Measurements from ENCODE around the gene C2orf76.
A peak's percentile ranks its signal among the peaks of the same experiment; 100 is the strongest.
"Not testable (repeated sequence)": the region's sequence is repeated elsewhere in the genome, so short reads cannot be mapped to it uniquely, and the experiment has no call there.

Gene C2orf76

GRCh38 chr2:119377294-119377992 is 10.8 kb upstream of the C2orf76 start:
- Histone ChIP-seq H3K27ac (replicated peaks) (peak overlapping the region; percentile 52), H3K4me3 (replicated peaks; ENCODE audit: insufficient read depth, low read length) (no peak overlapping the region), H3K27me3 (ENCODE audit: insufficient read depth, poor library complexity, severe bottlenecking) (no peaks in the 10 kb centered on the region)
- TF ChIP-seq SPI1 (IDR thresholded peaks at IDR 0.05; ENCODE audit: borderline replicate concordance, low read depth) (peak; percentile 93), POLR2AphosphoS5 (IDR thresholded peaks at IDR 0.05; ENCODE audit: low read depth) (peak; percentile 86), REST (IDR thresholded peaks at IDR 0.05; ENCODE audit: insufficient replicate concordance, low read depth) (no peak)
- peak in 1 of 2 experiments; percentile 90 for DNase-seq (ENCODE audit: low read depth in 1 of 2, low spot score in 1 of 2)

GRCh38 chr2:119376810-119377209 is 10.2 kb upstream of the C2orf76 start:
- H3K4me3 ChIP-seq (replicated peaks; ENCODE audit: insufficient read depth, low read length), result no peak overlapping the region
- TF ChIP-seq SPI1 (IDR thresholded peaks at IDR 0.05; ENCODE audit: borderline replicate concordance, low read depth) (no peak), POLR2AphosphoS5 (IDR thresholded peaks at IDR 0.05; ENCODE audit: low read depth) (no peak), GABPA (IDR thresholded peaks at IDR 0.05; ENCODE audit: low read depth) (no peak), CTCF (IDR thresholded peaks at IDR 0.05; ENCODE audit: insufficient read depth, low read length) (no peak), REST (IDR thresholded peaks at IDR 0.05; ENCODE audit: insufficient replicate concordance, low read depth) (no peak)
- H3K27me3 ChIP-seq (ENCODE audit: insufficient read depth, poor library complexity, severe bottlenecking), result no peaks in the 10 kb centered on the region
- peak overlapping the region; percentile 52 for H3K27ac ChIP-seq (replicated peaks)
- no peak for DNase-seq (ENCODE audit: low read depth in 1 of 2, low spot score in 1 of 2)

GRCh38 chr2:119376406-119376805 is 9.8 kb upstream of the C2orf76 start:
- H3K27ac ChIP-seq (replicated peaks); H3K4me3 ChIP-seq (replicated peaks; ENCODE audit: insufficient read depth, low read length); DNase-seq (ENCODE audit: low read depth in 1 of 2, low spot score in 1 of 2); H3K27me3 ChIP-seq (ENCODE audit: insufficient read depth, poor library complexity, severe bottlenecking): not testable (repeated sequence)

GRCh38 chr2:119373907-119374745 is 7.5 kb upstream of the C2orf76 start:
- peak in 1 of 2 experiments; percentile 59 for DNase-seq (ENCODE audit: low read depth in 1 of 2, low spot score in 1 of 2)
- peak; percentile 46; the same call in 1 of the 2 replicates for TF ChIP-seq SPI1 (IDR thresholded peaks at IDR 0.05; ENCODE audit: borderline replicate concordance, low read depth)
- not testable (repeated sequence) for H3K27me3 ChIP-seq (ENCODE audit: insufficient read depth, poor library complexity, severe bottlenecking); H3K4me3 ChIP-seq (replicated peaks; ENCODE audit: insufficient read depth, low read length)
- H3K27ac ChIP-seq (replicated peaks), result peak overlapping the region; percentile 61

GRCh38 chr2:119372778-119373568 is 6.3 kb upstream of the C2orf76 start:
- no peaks in the 10 kb centered on the region for H3K27me3 ChIP-seq (ENCODE audit: insufficient read depth, poor library complexity, severe bottlenecking)
- DNase-seq (ENCODE audit: low read depth in 1 of 2, low spot score in 1 of 2), result no peak
- no peak overlapping the region for H3K4me3 ChIP-seq (replicated peaks; ENCODE audit: insufficient read depth, low read length)
- H3K27ac ChIP-seq (replicated peaks), result peak overlapping the region; percentile 61
- TF ChIP-seq POLR2AphosphoS5 (IDR thresholded peaks at IDR 0.05; ENCODE audit: low read depth) (peak; percentile 31; the same call in 1 of the 2 replicates), GABPA (IDR thresholded peaks at IDR 0.05; ENCODE audit: low read depth) (no peak)
